ENCODE data around the gene CCDC57. TPM values are rescaled to one million over a fixed set of nuclear protein-coding genes. Genes with fewer than 3 reads are reported as not detected.

Gene CCDC57
- total RNA-seq, 4 donors from 2014 or later, result 8.8 to 31.5 (median 17.1) TPM

DNA sequence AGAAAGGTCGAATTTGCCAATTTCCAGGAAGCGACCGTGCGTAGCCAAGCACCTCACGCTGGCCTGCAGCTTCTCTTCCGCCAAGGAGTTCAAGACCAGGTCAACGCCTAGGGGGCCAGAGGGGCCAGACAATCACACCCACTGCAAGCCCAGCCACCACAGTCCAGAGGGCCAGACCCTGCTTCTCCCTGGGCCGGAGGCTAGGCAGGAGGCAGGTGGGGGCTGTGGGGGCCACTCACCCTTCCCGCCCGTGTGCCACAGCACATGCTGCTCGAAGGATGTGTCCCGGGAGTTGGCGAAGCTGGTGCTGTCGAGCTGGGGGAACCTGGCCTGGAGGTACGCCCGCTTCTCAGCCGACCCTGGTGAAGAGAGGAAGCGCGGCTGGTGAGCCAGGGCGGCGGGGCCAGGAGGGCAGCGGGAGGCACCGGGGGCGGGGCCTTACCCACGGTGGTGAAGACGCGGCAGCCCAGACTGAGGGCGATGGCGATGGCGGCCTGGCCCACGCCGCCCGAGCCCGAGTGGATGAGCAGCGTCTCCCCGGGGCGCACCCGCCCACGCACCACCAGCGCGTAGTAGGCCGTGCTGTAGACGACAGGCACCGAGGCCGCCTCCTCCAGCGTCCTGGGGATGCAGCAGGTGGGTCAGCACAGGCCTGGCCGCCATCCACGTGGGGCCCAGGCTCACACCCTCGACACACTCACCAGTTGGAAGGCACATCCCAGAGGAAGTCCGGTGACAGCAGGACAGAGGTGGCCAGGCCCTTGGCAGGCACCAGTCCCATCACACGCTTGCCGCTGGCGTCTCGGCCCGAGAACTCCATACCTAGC is 128.9 kb downstream of the CCDC57 start:
- TF ChIP-seq, protein P1, sequence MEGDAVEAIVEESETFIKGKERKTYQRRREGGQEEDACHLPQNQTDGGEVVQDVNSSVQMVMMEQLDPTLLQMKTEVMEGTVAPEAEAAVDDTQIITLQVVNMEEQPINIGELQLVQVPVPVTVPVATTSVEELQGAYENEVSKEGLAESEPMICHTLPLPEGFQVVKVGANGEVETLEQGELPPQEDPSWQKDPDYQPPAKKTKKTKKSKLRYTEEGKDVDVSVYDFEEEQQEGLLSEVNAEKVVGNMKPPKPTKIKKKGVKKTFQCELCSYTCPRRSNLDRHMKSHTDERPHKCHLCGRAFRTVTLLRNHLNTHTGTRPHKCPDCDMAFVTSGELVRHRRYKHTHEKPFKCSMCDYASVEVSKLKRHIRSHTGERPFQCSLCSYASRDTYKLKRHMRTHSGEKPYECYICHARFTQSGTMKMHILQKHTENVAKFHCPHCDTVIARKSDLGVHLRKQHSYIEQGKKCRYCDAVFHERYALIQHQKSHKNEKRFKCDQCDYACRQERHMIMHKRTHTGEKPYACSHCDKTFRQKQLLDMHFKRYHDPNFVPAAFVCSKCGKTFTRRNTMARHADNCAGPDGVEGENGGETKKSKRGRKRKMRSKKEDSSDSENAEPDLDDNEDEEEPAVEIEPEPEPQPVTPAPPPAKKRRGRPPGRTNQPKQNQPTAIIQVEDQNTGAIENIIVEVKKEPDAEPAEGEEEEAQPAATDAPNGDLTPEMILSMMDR (IDR thresholded peaks at IDR 0.05; ENCODE audit: low read depth), result no peak

DNA sequence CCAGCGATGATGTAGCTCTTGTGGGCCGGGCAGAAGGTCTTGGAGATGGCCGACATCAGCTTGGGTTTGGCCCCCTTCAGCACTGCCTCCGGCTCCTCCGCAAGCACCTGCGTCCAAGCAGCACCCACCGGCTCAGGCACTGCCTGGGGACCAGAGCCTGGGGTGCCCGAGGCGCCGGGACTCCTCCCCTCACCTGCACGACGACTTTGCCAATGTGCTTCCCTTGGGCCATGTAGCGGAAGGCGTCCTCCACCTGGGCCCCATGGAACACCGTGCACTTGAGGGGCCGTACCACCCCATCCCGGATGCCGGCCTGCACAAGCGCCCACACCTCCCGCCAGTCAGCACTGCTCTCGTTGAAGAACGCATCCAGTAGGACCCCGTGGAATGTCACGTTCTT is 129.6 kb downstream of the CCDC57 start:
- TF ChIP-seq, protein P1 (IDR thresholded peaks at IDR 0.05; ENCODE audit: low read depth), result no peak

DNA sequence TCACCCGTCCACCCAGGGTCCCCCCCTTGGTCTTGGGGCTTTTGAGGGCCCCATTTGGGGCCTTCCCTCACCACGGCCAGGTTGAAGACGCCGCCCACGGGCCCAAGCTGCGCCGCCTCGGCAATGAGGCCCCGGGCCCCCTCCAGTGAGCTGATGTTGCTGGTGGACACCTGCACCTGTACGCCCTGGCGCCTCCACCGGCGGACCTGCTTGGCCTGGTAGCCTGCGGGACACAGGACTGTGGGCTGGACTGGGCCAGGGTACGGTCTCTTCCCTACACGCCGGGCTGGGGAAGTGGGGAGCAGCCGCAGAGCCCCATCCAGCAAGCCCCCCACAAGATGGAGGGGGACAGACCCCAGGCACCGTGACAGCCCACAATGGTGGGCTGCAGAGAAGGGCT is 130.2 kb downstream of the CCDC57 start:
- TF ChIP-seq, protein P1 (IDR thresholded peaks at IDR 0.05; ENCODE audit: low read depth), result no peak

DNA sequence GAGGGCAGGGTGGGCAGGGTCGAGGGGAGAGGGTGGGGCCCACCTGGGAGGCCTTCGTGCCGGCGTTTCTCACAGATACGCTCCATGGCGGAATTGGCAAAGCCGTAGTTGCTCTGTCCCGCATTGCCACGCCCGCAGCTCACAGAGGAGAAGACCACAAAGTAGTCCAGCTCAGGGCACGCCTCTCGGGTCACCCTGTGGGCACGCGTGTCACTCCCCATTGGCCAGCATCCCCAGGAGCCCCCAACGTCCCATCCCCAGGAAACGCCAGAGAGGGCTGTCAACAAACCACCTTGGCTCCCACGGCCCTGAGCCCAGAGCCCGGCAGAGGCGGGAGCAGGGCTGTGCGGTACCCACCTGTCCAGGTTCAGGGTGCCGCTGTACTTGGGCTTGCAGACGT is 130.7 kb downstream of the CCDC57 start:
- TF ChIP-seq, protein P1 (IDR thresholded peaks at IDR 0.05; ENCODE audit: low read depth), result no peak

DNA sequence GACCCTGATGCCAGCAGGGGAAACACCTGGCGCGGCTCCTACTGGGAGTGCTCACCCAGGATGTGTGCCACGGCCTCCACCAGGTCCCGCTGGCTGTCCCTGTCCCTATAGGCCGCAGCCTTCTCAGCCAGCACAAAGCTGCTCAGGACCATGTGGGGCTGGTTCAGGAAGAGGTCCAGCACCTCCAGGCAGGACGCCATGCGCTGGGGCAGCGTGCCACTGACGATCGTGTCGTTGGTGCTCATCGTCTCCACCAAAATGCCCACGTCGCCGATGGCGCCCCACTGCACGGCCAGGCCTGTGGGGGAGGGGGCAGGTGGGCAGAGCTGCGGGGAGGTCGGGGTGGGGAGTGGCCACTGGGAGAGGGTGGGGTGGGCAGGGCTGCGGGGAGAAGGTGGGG is 131.1 kb downstream of the CCDC57 start:
- TF ChIP-seq, protein P1 (IDR thresholded peaks at IDR 0.05; ENCODE audit: low read depth), result no peak

DNA sequence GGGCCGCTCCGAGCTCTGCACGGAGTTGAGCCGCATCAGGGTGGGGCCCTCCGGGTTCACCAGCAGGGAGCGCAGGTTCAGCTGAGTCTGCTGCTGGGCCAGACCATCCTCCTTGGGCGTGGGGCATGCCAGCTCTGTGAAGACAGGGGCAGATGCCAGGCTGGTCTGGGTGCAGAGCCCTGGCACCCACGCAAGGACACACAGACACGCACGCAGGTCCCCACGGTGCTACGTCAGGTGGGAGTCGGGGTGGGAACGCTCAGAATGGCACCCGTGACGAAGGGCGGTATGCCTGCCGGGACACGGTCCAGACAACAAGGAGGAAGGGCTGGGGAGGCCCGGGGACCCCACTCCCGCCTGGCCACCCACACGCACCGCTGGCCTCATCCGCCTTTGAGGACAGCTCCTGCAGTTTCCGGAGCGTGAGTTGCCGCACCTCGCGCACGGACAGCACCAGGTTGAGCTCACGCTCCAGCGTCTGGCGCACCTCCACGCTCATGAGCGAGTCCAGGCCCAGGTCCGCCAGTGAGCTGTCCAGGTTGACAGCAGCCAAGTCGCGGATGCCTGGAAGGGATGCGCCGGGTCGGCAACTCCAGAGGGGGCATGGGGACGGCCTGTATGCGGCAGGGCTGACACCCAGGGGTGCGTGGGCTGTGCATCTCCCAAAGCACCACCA is 131.7 kb downstream of the CCDC57 start:
- TF ChIP-seq, protein P1 (IDR thresholded peaks at IDR 0.05; ENCODE audit: low read depth), result no peak

DNA sequence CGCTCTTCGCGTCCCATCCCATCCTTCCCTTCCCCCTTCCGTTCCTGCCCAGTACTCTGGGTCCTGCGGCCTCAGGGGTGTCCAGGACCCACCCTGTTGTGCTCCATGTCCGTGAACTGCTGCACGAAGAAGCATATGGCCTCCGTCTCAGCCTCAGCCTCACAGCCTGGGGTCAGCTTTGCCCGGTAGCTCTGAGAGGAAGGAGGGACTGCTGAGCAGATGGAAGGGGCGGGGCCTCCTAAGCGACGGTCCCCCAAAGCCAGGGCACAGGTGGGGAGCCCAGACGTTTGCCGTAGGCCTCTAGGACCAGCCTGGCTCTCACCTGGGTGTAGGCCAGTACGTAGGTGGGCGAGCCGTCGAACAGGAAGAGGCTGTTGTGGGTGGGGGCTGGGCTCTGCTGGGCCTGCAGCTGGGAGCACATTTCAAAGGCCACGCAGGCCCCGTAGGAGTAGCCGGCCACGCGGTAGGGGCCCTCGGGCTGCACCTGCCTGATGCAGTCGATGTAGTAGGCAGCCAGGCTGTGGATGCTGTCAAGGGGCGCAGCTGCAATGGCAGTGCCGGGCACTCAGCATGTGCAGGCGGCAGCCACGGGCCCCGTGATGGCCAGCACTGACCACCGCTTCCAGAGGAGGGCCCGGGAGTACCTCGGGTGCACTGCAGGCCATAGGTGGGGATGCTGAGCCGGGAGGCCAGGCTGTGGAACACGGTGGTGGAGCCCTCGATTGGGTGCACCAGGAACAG is 132.4 kb downstream of the CCDC57 start:
- TF ChIP-seq, protein P1 (IDR thresholded peaks at IDR 0.05; ENCODE audit: low read depth), result no peak
